Cardiac septum (tissue), 1 donor: ENCODE measurements around the gene CFAP251. TPM values are rescaled to one million over a fixed set of nuclear protein-coding genes. Genes with fewer than 3 reads are reported as not detected.
"Not testable (repeated sequence)": the region's sequence is repeated elsewhere in the genome, so short reads cannot be mapped to it uniquely, and the experiment has no call there.

Experiments
- DNase-seq: peaks from one replicate; pipeline ENCODE4 v3.0.0-alpha.2; 2020; ENCODE audit warnings: low spot score
- intact Hi-C: fragments of 100-400 bp; cut with DNase I; formaldehyde crosslinking; loops from one replicate; pipeline ENCODE4 v1.14.0; 2022
- total RNA-seq: library from RNA; stranded (reverse); fragmentation: NEBNext Ultra II Directional; extraction: Animal tissue kit (Norgen Biotek cat#: 25700); gene quantifications from one replicate; pipeline ENCODE4 v1.2.1, GENCODE V29; 2021
- donor health status: DM: no; HTN: no; CAD: no.

The CFAP251 gene
- total RNA-seq, 1 donor from 2014 or later = 3.8 TPM

DNA sequence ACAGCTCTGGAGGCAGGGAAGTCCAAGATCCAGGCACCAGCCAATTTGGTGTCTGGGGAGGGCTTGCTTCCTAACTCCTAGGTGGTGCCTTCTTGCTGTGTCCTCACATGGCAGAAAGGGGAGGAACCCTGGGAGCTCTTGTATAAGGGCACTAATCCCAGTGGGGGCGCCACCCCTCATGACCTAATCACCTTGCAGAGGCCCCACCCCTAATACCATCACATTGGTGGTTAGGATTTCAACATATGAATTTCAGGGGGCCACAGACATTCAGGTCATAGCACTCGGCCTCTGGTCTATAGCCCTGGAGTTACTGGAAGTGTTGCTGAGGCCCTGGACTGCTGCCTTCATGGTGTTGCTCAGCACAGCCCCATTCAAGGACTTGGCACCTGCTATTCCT, 15.2 kb upstream of the CFAP251 start:
- DNase-seq = no peak
- intact Hi-C loops = no loop called here

- intact Hi-C loops = no loop called here
- DNase-seq = no peak
Measured at GRCh38 chr12:121905746-121906145, 12.6 kb upstream of the CFAP251 start.

- no peak for DNase-seq
- intact Hi-C loops = no loop called here
Measured at GRCh38 chr12:121908702-121909101, 9.7 kb upstream of the CFAP251 start.

DNA sequence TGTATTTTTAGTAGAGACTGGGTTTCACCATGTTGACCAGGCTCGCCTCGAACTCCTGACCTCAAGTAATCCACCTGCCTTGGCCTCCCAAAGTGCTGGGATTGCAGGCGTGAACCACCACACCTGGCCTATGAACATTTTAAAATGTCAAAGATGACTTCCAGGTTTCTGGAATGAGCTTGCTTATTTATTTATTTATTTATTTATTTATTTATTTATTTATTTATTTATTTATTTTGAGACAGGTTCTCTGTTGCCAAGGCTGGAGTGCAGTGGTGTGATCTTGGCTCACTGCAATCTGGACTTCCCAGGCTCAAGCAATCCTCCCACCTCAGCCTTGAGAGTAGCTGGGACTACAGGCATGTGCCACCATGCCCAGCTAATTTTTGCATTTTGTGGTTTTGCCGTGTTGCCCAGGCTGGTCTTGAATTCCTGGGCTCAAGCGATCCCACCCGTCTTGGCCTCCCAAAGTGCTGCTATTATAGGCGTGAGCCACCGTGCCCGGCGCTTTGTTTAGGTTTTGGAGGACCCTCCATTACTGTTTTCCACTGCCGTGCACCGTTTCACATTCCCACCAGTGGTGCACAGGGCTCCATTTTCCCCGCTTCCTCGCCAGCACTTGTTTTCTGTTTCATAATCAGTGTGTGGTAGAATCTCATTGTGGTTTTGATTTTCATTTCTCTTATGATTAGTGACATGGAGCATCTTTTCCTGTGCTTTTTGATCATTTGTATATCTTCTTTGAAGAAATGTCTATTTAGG, 6.4 kb upstream of the CFAP251 start:
- intact Hi-C loops = no loop called here
- no peak for DNase-seq

- intact Hi-C loops = loop anchor here (5.0 kb wide), 1 partner anchor 106 kb away; the partner anchor contains the start of gene BCL7A
- DNase-seq = no peak
Measured at GRCh38 chr12:121915841-121916321, 2.5 kb upstream of the CFAP251 start.

GRCh38 chr12:121916719-121917118, 1.7 kb upstream of the CFAP251 start:
- no peak for DNase-seq
- intact Hi-C loops = loop anchor here (5.0 kb wide), 1 partner anchor 106 kb away; the partner anchor contains the start of gene BCL7A

GRCh38 chr12:121918679-121919038, 267 bp downstream of the CFAP251 start:
- intact Hi-C loops = loop anchor here (2.0 to 5.0 kb wide), 2 partner anchors 104 to 206 kb away; partner anchors contain the start of gene BCL7A
- DNase-seq = no peak

- DNase-seq = no peak
- intact Hi-C loops = no loop called here
Measured at GRCh38 chr12:121921066-121921465, 2.7 kb downstream of the CFAP251 start.

GRCh38 chr12:121925358-121925695, 6.9 kb downstream of the CFAP251 start:
- intact Hi-C loops = no loop called here
- DNase-seq = no peak

GRCh38 chr12:121926874-121927706, 8.7 kb downstream of the CFAP251 start:
- DNase-seq = no peak
- intact Hi-C loops = no loop called here

DNA sequence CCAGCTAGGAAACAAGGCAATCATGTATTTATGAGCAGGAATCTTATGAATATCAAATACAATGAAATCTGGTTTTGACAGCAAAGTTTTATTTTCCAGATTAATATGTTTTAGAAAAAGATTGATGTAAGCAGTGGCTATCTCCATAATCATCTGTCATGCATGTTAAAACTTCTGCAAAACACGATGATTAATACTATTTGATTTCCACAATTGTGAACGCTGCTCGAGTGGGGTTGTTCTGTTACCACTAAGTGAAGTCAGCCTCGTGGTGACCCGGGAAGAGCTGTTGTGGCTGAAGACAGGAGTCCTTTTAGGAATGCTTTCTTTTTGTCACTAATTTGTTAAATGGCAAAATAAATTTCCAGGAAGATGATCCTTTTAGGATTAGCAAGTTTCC, 9.4 kb downstream of the CFAP251 start:
- no peak for DNase-seq
- intact Hi-C loops = no loop called here

DNA sequence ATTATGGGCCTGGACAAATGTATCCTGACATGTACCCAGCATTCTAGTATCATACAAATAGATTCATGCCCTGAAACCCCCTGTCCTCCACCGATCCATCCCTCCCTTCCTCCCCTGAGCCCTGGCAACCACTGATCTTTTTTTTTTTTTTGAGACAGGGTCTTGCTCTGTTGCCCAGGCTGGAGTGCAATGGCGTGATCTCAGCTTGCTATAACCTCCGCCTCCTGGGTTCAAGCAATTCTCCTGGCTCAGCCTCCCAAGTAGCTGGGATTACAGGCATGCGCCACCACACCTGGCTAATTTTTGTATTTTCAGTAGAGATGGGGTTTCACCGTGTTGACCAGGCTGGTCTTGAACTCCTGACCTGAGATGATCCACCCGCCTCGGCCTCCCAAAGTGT, 11.2 kb downstream of the CFAP251 start:
- DNase-seq, intact Hi-C loops: not testable (repeated sequence)

DNA sequence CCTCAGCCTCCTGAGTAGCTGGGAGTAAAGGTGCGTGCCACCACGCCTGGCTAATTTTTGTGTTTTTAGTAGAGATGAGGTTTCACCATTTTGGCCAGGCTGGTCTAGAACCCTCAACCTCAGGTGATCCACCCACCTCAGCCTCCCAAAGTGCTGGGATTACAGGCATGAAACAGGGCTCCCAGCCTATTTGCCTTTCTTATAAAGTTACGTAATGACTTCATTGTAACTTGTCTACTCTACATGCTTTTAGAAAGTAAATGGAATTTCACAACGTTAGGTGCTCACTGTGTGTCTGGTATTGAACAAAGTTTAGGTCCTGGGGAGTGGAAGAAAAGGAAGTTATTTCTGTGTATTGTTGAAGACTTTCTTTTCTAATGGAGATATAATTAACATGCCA, 12.5 kb downstream of the CFAP251 start:
- intact Hi-C loops = no loop called here
- no peak for DNase-seq

GRCh38 chr12:121932176-121932536, 13.8 kb downstream of the CFAP251 start:
- intact Hi-C loops = no loop called here
- no peak for DNase-seq

DNA sequence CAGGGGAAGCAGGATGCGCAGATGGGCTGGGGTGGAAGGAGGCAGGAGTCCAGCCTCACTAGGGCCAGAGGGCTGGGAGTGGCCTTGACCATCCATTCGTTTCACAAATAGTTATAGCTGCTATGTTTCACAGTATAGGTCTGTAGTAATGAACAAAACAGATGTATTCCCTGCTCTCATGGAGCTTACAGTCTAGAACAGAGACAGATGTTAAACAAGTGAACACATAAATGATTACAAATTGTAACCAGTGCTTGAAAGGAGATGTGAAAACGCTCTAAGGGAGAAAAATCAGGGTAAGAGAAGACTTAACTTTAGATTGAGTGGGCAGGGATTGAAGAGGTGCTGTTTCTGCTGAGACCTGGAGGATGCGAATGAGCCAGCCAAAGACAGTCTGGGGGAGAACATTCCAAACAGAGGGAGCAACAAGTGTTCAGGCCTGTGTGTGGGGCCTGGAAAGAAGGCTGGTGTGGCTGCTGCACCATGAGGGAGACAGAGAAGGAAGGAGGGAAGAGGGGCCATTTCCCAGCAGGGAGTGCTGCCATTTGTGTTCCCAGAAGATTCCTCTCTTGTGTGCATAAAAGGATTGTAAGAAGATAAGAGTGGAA, 14.6 kb downstream of the CFAP251 start:
- DNase-seq = no peak
- intact Hi-C loops = no loop called here

DNA sequence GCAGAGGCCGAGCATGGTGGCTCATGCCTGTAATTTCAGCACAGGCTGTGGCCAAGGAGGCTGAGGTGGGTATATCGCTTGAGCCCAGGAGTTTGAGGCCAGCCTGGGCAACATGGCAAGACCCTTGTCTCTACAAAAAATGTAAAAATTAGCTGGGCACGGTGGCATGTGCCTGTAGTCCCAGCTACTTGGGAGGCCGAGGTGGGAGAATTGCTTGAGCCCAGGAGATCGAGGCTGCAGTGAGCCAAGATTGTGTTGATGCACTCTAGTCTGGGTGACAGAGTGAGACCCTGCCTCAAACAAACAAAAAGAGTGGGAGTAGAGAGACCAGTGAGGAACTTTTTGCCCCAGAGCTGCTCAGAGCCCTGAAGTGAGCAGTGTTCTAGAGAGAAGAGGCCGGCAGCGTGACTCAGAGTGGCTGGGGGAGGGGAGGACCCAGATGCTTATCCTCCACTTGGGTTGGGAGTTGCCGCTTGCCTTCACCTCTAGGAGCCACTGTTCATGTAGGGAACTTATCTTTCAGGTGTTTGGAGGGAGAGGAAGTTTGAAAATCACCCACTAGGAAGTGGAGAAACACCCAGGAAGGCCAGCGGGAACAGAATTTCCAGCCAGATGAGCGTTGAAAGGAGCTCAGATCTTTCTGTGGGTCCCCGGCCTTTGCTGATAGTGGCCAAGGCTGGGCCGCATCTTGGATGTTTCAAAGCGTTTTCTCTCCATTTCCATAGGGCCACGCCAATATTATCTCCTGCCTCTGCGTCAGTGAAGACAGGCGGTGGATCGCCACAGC, 15.3 kb downstream of the CFAP251 start:
- intact Hi-C loops = no loop called here

DNA sequence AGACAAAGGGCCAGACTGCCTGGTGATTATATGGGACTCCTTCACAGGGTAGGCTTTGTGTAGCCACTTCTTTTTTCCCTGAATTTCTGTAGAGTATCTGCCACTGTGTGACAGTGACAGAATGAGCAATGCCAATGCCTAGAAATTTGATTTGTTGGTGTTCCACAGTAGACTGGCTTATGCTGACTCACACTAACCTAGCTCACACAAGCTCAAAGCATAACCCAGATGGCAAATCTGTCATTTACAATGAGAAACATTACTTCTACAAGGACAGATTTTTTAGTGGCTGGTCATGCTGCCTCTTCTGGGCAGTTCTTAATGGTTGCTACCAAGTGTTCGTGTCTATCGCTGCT, 15.9 kb downstream of the CFAP251 start:
- DNase-seq = no peak
- intact Hi-C loops = no loop called here

More for the DNA sequence above, 15.3 kb downstream of the CFAP251 start:
- no peak for DNase-seq

GRCh38 chr12:121937654-121938053, 19.3 kb downstream of the CFAP251 start:
- DNase-seq = no peak
- intact Hi-C loops = no loop called here

- intact Hi-C loops = no loop called here
Measured at GRCh38 chr12:121939186-121939585, 20.8 kb downstream of the CFAP251 start.

More at GRCh38 chr12:121939186-121939585, 20.8 kb downstream of the CFAP251 start:
- DNase-seq = no peak
